ENCODE measurements around the gene STX17.
"Not testable (repeated sequence)": the region's sequence is repeated elsewhere in the genome, so short reads cannot be mapped to it uniquely, and the experiment has no call there.

STX17 gene

DNA sequence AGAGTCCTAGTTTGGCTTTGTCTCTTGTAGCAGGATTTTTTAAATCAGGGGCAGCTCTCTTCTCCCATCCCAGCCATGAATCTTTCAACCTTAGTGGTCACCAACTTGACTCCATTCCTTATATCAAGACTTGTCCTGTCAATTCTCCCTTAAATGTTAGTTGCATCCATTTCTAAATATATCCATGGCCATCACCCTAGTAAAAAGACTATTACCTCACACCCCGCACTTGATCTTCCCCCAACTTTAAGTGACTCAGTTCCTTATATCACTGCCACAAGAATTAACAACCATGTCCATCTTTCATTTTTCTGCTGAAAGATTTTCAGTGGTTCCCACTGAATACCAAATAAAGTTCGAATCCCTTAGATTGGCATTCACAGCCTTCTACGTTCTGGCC lies 67.0 kb downstream of the STX17 start:
- DNase-seq, result no peak

DNA sequence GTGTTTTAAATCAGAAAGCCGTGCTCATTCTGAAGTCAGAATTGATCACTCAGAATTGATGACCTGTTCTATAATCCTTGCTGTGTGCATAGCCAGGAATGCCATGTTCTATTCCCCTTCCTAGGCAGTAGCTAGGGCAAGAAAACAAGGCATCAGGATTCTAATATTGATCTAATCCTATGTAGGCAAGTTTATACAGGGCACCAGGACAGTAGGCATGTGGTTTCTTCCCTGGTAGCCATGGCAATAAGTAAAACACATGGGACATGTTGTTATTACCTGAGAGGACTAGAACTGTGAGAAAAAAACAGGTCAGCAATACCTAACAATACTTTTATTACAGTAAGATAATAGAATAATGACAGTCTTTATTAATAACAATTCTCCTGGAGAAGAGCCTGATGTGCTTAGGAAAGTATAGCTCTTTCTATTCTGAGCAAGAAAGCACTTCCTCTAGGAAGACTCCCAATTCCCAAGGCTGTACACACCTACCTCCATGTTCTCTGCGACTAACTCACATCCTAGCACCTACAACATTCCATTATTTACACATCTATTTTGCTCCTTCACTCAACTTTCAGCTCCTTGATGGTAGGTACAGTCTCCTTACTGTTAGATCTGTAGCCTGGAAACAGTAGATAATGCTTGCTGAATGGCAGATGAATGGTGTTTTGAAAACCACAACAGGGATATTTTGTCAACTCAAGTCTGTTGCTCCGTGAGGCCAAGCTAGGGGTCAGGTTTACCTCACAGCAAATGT lies 70.8 kb downstream of the STX17 start:
- no peak for DNase-seq

DNA sequence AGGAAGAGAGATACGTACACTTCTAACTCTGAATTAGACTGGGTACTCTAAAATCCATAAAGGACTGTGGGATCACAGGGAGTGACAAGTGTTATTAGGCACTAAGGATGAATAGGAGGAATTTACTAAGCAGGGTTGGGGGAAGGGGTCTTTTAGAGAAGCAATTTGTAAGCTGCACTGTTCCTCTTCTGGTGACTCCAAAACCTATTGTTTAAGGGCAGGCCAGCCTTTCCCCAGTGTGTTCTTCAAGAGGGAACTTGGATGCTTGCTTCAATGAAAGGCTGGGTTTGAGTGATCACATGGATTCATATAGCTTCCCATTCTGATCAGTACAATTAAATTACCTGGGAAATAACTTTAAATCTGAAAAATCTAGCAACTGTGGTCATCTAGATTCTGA lies 71.8 kb downstream of the STX17 start:
- DNase-seq, result no peak

DNA sequence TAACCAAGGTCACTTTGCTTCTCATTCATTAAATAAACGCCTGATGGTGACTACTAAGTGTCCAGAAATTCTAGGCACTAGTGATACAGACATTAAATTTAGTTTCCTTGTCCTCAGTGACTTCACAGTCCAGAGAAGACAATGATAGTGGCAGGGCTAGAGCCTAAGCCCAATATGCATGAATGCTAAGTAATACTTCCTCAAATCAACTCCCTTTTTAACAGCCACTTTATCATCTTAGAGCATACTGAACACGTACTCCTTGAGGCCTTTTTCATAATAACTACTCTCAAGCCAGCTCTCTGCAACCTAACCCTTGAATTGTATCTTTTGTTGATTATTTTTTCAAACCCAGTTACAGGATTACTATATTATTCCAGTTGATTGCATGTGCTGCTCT lies 74.1 kb downstream of the STX17 start:
- DNase-seq, result no peak

DNA sequence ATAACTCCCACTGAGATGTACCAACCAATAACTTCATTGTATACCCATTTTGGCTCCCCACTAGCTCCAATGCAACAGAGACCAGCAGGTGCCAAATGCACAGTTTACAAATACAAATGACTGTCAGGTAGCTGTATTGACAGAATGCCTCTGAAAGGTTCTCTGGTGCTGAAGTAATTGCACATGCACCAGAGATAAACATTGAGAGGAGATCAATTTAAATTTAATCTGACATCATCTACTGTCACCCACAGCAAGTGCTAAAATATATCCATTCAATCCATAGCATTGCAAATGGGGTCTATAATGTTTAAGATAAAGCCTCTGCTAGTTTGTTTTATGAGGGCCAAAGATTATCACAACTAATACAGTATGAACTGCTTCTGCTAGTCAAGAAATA lies 80.2 kb downstream of the STX17 start:
- DNase-seq, result no peak

DNA sequence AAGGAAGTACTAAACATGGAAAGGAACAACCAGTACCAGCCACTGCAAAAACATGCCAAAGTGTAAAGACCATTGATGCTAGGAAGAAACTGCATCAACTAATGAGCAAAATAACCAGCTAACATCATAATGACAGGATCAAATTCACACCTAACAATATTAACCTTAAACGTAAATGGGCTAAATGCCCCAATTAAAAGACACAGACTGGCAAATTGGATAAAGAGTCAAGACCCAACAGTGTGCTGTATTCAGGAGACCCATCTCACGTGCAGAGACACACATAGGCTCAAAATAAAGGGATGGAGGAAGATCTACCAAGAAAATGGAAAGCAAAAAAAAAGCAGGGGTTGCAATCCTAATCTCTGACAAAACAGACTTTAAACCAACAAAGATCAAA lies 84.1 kb downstream of the STX17 start:
- not testable (repeated sequence) for DNase-seq

DNA sequence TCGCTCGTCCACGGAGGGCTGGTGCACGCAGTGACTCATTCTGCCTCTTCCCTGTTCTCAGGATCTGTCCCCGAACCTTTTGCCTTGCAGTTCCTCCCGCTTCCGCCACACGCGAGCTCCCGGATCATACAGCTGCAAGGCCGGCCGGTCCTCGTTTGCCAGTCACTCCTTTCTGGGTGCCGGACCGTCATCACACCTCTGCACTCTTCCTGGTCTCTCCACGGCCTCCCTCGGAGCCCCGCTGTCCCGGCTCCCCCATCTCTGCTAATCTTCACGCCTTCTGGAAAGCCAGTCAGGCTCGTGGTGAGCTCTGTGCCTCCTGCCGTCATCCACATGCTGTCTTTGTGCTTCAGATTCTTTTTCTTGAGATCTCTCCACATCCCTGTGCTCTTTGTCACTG lies 91.8 kb downstream of the STX17 start:
- no peak for DNase-seq

DNA sequence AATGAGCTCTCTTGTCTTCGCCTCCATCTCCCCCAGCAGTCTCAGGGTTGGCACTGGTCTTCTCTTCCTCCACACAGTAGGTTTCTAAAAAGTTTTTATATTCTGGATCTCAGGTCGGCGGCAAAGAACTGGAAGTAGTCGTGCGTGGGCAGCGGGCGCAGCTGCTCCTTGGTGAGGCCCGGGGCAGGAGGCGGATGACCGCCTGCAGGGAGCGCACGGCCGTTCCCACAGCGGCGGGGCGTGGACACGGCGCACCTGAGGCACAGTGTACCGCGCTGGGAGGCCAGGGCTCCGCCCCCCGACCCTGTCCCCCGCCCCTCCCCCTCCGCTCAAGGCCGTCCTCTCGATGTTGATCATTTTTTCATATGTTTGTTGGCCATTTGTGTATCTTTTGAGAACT lies 92.4 kb downstream of the STX17 start:
- no peak for DNase-seq

DNA sequence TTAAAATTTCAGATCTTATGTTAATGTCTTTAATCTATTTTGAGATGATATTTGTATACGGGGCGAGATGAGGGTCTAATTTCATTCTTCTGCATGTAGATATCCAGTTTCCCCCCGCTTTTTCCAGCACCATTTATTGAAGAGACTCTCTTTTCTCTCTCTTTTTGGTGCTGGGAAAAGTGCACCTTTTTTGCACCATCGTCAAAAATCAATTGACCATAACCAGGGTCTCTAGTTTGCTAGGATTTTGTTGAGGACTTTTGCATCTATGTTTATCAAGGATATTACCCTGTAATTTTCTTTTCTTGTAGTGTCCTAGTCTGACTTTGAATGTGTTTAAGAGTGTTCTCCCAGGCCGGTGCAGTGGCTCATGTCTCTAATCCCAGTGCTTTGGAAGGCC lies 93.3 kb downstream of the STX17 start:
- no peak for DNase-seq

DNA sequence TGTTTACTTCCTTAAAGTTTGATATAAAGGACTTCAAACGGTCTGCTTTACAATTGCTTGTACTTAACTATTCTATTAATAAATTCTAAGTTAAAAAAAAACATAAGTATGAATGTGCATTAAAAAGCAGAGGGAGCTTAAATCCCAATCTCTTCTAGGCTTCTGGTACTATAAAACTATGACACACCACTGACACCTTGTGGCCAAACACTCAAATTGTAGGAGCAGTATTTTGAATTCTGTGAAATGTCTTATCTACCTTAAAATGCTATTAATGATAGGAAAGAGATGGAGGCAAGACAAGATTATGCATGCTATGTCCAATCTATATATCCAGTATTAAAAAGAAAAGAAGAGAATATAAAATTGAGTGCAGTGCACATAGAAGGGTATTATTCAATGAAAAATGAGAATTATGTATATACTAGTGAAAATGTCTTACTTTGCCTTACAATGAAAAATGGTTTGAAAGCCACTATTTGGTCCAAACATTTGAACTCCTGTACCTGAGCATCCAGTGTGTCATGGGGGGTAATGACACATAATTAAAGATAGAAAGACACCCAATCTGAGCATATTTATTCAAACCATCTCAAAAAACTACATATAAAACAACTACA lies 104.7 kb downstream of the STX17 start:
- DNase-seq, result peak; percentile 0

DNA sequence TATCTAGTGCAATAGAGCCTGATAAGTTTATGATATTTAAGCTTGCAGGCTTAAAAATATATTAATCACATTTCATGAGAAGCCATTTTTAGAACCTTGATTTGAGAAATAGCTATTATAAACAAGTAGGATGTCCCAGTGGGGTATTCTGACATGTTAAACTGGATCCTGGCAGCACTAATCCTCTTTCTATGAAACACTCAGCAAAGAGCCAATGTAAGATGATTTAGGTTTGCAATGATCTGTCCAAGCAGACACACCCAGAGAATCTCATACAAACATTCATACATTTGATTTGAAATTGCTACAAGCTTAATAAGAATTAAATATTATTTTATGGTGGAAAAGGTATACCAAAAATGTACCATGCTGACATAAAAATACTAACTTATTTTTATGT lies 105.8 kb downstream of the STX17 start:
- no peak for DNase-seq

DNA sequence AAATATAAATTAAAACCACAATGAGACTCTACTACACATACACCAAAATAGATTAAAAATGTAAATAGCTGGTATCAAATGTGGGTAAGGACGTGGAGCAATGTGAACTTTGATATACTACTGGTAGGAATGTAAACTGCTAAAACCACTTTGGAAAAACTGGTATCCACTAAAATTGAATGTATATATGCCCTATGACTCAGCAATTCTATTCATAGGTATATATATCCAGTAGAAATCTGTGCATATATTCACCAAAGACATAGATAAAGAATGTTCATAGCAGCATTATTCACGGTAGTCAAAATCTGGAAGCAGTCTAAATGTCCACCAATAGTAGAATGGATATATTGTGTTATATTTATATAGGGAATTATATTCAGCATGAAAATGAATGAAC lies 107.1 kb downstream of the STX17 start:
- DNase-seq, result no peak

DNA sequence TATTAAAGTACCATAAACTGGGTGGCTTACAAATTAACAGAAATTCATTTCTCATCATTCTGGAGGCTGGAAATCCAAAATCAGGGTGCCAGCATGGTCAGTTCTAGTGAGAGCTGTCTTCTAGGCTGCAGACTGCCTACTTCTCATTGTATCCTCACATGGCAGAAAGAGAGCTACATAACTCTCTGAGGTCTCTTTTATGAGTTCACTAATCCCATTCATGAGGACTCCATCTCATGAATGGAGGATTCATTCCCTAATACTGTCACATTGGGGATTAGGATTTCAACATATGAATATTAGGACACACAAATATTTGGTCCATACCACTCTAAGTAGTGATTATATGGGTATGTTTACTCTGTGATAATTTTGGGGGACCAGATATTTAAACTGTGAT lies 108.4 kb downstream of the STX17 start:
- no peak for DNase-seq

DNA sequence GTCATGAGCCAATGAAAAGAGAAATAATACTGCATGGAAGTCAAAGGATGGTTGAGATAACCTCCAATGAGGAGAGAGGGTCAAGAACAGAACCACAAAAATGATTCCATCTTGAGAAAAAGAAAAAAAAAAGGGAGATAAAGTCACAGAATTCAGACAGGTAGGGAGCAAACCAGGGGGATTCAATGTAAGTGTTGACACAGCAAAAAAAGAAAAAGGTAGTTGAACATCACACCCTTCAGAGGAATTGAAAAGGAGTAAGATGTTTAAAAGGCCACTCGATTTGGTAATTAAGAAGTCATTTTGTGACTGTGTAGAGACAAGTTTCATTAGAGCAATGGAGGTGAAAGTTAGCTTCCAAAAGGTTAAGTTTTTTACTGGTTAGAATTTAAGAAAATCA lies 113.1 kb downstream of the STX17 start:
- DNase-seq, result no peak

All from DMS79 treated with DMSO at 0.1 percent for 48 hours (cell line).